ENCODE measurements around the gene TBRG4.

DNA sequence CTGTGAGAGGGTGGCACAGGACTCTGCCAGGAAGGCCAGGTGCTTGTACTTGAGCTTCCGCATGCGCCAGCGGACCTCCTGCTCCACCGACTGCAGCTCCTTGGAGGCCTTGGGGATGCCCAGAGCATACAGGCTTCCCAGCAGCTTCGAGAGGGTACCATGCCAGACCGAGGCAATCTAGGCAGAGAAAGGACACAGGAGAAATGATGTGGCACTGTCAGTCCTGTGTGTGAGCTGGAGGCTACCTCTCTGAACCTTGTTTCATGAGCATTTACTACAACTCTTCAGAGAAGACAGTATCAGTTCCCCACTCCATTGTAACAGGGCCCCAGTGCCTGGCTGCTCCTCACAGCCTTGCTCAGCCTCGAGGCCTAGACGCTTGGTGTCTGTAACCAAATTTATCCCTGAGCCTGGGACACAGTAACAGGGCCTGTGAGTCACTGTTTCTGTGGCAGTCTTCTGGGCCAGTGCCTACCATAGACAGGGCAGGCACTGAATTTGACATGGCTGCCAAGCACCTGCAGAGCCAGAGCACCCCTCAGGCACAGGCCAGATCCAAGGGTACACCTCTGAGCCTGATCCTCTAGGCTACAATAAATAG is 5.8 kb downstream of the TBRG4 start:
- TF ChIP-seq, protein P1, sequence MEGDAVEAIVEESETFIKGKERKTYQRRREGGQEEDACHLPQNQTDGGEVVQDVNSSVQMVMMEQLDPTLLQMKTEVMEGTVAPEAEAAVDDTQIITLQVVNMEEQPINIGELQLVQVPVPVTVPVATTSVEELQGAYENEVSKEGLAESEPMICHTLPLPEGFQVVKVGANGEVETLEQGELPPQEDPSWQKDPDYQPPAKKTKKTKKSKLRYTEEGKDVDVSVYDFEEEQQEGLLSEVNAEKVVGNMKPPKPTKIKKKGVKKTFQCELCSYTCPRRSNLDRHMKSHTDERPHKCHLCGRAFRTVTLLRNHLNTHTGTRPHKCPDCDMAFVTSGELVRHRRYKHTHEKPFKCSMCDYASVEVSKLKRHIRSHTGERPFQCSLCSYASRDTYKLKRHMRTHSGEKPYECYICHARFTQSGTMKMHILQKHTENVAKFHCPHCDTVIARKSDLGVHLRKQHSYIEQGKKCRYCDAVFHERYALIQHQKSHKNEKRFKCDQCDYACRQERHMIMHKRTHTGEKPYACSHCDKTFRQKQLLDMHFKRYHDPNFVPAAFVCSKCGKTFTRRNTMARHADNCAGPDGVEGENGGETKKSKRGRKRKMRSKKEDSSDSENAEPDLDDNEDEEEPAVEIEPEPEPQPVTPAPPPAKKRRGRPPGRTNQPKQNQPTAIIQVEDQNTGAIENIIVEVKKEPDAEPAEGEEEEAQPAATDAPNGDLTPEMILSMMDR (IDR thresholded peaks at IDR 0.05; ENCODE audit: poor library complexity) = no peak
- no peak for TF ChIP-seq EZH2phosphoT487 (IDR thresholded peaks at IDR 0.05; ENCODE audit: low read depth, severe bottlenecking, unreplicated experiment)
- TF ChIP-seq EZH2 (IDR thresholded peaks at IDR 0.05; ENCODE audit: borderline replicate concordance) = no peak

All from hepatocyte (in vitro differentiated cells).